ENCODE data around the gene PDGFD.

DNA sequence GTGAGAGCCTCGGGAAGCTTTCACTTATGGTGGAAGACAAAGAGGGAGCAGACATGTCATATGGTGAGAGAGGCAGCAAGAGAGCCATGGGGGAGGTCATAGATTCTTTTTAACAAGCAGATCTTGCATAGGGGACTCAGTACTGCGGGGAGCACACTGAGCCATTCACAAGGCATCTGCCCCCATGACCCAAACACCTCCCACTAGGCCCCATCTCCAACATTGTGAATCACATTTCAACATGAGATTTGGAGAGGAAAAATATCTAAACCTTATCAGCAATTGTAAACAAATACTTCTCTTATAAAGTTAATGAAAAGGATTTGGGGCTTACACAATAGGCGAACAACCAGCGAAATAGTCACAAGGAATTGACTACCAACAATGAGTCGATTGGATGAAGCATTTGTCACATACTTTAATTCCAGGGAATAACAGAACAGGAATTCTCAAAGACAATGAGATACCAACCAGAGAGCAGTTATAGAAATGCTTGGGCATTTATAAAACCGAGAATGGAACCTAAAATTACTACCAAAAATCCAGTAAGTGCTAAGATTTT lies 120.2 kb downstream of the PDGFD start:
- TF ChIP-seq, protein P1, sequence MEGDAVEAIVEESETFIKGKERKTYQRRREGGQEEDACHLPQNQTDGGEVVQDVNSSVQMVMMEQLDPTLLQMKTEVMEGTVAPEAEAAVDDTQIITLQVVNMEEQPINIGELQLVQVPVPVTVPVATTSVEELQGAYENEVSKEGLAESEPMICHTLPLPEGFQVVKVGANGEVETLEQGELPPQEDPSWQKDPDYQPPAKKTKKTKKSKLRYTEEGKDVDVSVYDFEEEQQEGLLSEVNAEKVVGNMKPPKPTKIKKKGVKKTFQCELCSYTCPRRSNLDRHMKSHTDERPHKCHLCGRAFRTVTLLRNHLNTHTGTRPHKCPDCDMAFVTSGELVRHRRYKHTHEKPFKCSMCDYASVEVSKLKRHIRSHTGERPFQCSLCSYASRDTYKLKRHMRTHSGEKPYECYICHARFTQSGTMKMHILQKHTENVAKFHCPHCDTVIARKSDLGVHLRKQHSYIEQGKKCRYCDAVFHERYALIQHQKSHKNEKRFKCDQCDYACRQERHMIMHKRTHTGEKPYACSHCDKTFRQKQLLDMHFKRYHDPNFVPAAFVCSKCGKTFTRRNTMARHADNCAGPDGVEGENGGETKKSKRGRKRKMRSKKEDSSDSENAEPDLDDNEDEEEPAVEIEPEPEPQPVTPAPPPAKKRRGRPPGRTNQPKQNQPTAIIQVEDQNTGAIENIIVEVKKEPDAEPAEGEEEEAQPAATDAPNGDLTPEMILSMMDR (conservative IDR thresholded peaks at IDR 0.05; ENCODE audit: low read depth in 2 of 2): no peak
- TF ChIP-seq STAT1 (IDR thresholded peaks at IDR 0.05; ENCODE audit: unreplicated experiment): no peak
